Iris pigment epithelial cell (primary cell): ENCODE measurements around the gene SLC24A4.
A peak's percentile ranks its signal among the peaks of the same experiment; 100 is the strongest.

Experiments used
- DNase-seq: peaks from one replicate; pipeline ENCODE4 v3.0.0-alpha.2; 2011; ENCODE audit warnings: low read depth

SLC24A4 gene

GRCh38 chr14:92546347-92547053, 223.5 kb downstream of the SLC24A4 start:
- DNase-seq, result peak; percentile 53

DNA sequence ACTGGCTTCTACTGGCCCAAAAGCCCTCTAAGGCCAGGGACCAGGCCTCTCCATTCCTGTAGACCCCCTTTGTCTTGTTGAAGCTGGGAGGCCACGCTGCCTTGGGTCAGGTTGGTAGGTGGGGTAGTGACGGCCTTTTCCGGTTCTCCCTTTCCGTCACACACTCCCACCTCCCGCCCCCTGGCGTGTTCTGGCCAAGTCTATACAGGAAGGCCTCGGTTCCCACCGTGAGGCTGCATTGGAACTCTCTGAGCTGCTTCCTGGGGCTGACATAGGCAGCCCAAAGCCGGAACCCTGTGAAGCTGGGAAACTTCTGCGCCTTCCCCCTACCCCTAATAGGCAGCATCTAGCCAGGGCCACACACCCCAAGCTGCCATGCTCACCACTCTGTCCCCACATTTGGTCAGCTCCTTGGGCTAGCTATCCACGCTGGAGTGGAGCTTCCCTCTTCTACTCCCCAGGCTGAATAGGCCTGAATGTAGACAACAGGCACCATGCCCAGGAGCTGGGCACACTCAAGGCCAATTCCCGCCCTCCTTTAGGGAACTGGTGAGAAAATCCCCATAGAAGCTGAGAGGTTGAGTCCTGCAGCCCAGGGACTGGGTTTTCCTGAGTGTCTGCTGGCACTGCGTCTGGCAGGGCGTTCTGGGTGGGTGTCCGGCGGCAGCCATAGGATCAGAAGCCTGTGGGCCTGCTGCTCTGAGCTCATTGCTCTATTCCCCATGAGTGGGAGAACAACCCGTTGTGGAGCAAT, 226.3 kb downstream of the SLC24A4 start:
- DNase-seq, result no peak

DNA sequence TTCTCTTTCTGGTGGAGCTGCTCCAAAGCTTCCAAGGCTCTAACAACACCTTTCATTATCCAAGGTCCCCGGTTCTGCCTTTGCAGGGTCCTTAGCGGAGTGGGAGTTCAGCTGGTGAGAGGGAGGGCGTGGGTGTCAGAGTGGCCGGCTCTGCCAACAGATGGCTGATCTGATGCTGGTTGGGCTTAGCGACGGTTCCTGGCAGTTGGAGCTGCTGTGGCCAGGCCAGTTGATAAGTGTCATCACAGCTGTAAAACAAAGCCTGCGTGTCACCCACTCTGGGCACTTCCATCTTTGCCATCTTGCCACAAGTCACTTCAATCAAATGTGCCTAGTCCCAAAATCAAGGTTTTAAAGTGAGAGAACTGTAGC, 226.9 kb downstream of the SLC24A4 start:
- no peak for DNase-seq
